Lung (tissue), 12 donors: ENCODE results near the gene ANKHD1. TPM values are rescaled to one million over a fixed set of nuclear protein-coding genes. Genes with fewer than 3 reads are reported as not detected.

ENCODE experiments used
- ATAC-seq: fragments of 200-7000 bp; cut with Tn5 transposase; one replicate; pipeline ENCODE4 v1.9.1; 2020; ENCODE audit warnings: moderate number of reproducible peaks; ENCODE audit not compliant: insufficient read depth, low FRiP score
- DNase-seq, 3 donors: peaks; one replicate each; pipeline ENCODE4 v3.0.0-alpha.2; 2013 to 2017
- H3K27ac ChIP-seq, 2 donors: one replicate each; pipeline ENCODE4 v1.5.1; 2013; ENCODE audit warnings: mild to moderate bottlenecking in 2 of 2, moderate library complexity in 2 of 2, control low read depth in 1 of 2, inconsistent platforms in 1 of 2, low read depth in 1 of 2, low read length in 1 of 2
- H3K27me3 ChIP-seq, 3 donors: one replicate each; pipeline ENCODE4 v1.5.1; 2013; ENCODE audit warnings: low read length in 2 of 3; ENCODE audit not compliant: control insufficient read depth in 3 of 3, insufficient read depth in 3 of 3
- H3K36me3 ChIP-seq, 4 donors: one replicate each; pipeline ENCODE4 v1.5.1; 2013; ENCODE audit warnings: low read length in 4 of 4, mild to moderate bottlenecking in 1 of 4, moderate library complexity in 1 of 4; ENCODE audit not compliant: control insufficient read depth in 4 of 4, insufficient read depth in 4 of 4
- H3K4me1 ChIP-seq, 5 donors: one replicate each; pipeline ENCODE4 v1.5.1; 2013; ENCODE audit warnings: low read length in 5 of 5, mild to moderate bottlenecking in 2 of 5, moderate library complexity in 1 of 5; ENCODE audit not compliant: control insufficient read depth in 5 of 5, insufficient read depth in 5 of 5
- H3K4me3 ChIP-seq: one replicate; pipeline ENCODE4 v1.5.1; 2013; ENCODE audit warnings: mild to moderate bottlenecking, control low read depth, moderate library complexity
- H3K9ac ChIP-seq, 2 donors: one replicate each; pipeline ENCODE4 v1.5.1; 2013; ENCODE audit warnings: low read length in 2 of 2, control low read depth in 1 of 2; ENCODE audit not compliant: insufficient read depth in 1 of 2
- H3K9me3 ChIP-seq, 4 donors: one replicate each; pipeline ENCODE4 v1.5.1; 2013; ENCODE audit warnings: low read length in 3 of 4, mild to moderate bottlenecking in 1 of 4, moderate library complexity in 1 of 4; ENCODE audit not compliant: control insufficient read depth in 4 of 4, insufficient read depth in 3 of 4
- CTCF ChIP-seq: IDR thresholded peaks from 2 replicates; pipeline ENCODE4 v1.5.1; 2012; ENCODE audit warnings: mild to moderate bottlenecking; ENCODE audit errors: control extremely low read depth, extremely low read depth
- WGBS, 2 donors: extraction: QIAGEN DNeasy Blood & Tissue Kit; methylation state at CpG; one replicate each; pipeline ENCODE4 v1.1.7; 2013; 5-methylcytosine and 5-hydroxymethylcytosine counted together
- polyA plus RNA-seq, 2 donors: library from polyadenylated mRNA; stranded (reverse); fragments of 200-250 nt; gene quantifications; one replicate each; pipeline ENCODE4 v1.2.1, GENCODE V29; 2013
- total RNA-seq, 2 donors: library from RNA; depleted of rRNA in 1 of 2; stranded (reverse); fragments of >200 nt in 1 of 2; gene quantifications; one replicate each; pipeline ENCODE4 v1.2.1, GENCODE V29; 2014 to 2021
- donor health status: control.
- donor health status: control.
- donor health status: Bipolar disorder and iron deficiency.
- donor health status: healthy.
- donor health status: DM: yes; HTN: yes; CAD: no.

The ANKHD1 gene
- total and polyA plus RNA-seq, 4 donors, result 53.0 to 200 (median 90.8) TPM

GRCh38 chr5:140558542-140558941, 156.9 kb downstream of the ANKHD1 start:
- Histone ChIP-seq H3K9ac (no peak overlapping the region), H3K27me3 (no peaks in the 10 kb centered on the region), H3K27ac (no peak overlapping the region), H3K9me3 (no peaks in the 10 kb centered on the region), H3K36me3 (peaks cover 0 to 15% (median 4%) of the 10 kb centered on the region in 4 donors), H3K4me1 (peaks cover 5 to 21% (median 14%) of the 10 kb centered on the region in 5 donors), H3K4me3 (no peak overlapping the region)
- ATAC-seq (no peak), DNase-seq (no peak)
- WGBS, 2 donors, result 94 to 96% methylated on average over 9 of the region's 9 CpGs
- TF ChIP-seq CTCF, result no peak

- no peaks in the 10 kb centered on the region for H3K9me3 ChIP-seq
- peaks cover 0 to 15% (median 2%) of the 10 kb centered on the region in 4 donors for H3K36me3 ChIP-seq
- no peak overlapping the region for H3K27ac ChIP-seq
- no peak overlapping the region for H3K4me3 ChIP-seq
- 92 to 97% methylated on average over 9 to 10 of the region's 10 CpGs for WGBS, 2 donors
- H3K9ac ChIP-seq, result no peak overlapping the region
- ATAC-seq (no peak), DNase-seq (no peak)
- peaks cover 5 to 28% (median 15%) of the 10 kb centered on the region in 5 donors for H3K4me1 ChIP-seq
- no peaks in the 10 kb centered on the region for H3K27me3 ChIP-seq
- no peak for TF ChIP-seq CTCF
Observed at GRCh38 chr5:140560227-140560626, 158.6 kb downstream of the ANKHD1 start.

GRCh38 chr5:140561753-140562523, 160.3 kb downstream of the ANKHD1 start:
- WGBS, 2 donors, result 94 to 97% methylated on average over 10 of the region's 10 CpGs
- H3K9me3 ChIP-seq, result no peaks in the 10 kb centered on the region
- DNase-seq (no peak), ATAC-seq (no peak)
- H3K4me3 ChIP-seq, result no peak overlapping the region
- no peak overlapping the region for H3K9ac ChIP-seq
- peaks cover 5 to 26% (median 14%) of the 10 kb centered on the region in 5 donors for H3K4me1 ChIP-seq
- no peak overlapping the region for H3K27ac ChIP-seq
- no peaks in the 10 kb centered on the region for H3K27me3 ChIP-seq
- peaks cover 0 to 20% (median 12%) of the 10 kb centered on the region in 4 donors for H3K36me3 ChIP-seq
- no peak for TF ChIP-seq CTCF
